ENCODE data around the gene CS. TPM values are rescaled to one million over a fixed set of nuclear protein-coding genes. Genes with fewer than 3 reads are reported as not detected.

Gene CS
- total RNA-seq, 1 donor from 2014 or later, result 91.1 TPM

DNA sequence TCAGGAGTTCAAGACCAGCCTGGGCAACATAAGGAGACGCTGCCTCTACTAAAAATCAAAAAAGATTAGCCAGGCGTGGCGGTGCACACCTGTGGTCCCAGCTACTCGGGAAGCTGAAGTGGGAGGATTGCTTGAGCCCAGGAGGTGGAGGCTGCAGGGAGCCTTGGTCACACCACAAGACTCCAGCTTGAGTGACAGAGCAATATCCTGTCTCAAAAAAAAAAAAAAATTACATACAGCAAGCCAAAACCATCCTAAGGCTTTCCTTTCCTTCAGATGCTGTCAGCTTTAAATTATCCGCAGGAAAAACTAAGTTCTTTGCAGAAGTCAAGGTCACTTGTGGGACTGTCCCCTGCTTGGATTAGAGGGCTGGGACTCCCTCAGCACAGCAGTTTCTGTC, 1.3 kb downstream of the CS start:
- no peak for TF ChIP-seq EZH2phosphoT487 (IDR thresholded peaks at IDR 0.05)
- no peak for TF ChIP-seq CTCF (IDR thresholded peaks at IDR 0.05)
- TF ChIP-seq EZH2 (IDR thresholded peaks at IDR 0.05), result no peak
- Histone ChIP-seq H3K4me1 (peaks cover 11% of the 10 kb centered on the region), H3K79me2 (ENCODE audit: low read depth) (peaks cover 59% of the 10 kb centered on the region), H4K20me1 (ENCODE audit: low read depth) (peaks cover 32% of the 10 kb centered on the region), H3K27ac (no peak overlapping the region), H2AFZ (replicated peaks) (no peak overlapping the region), H3K4me3 (peak overlapping the region; percentile 95), H3K4me2 (peak overlapping the region; percentile 91), H3K9ac (peak overlapping the region; percentile 69), H3K36me3 (peaks cover 5% of the 10 kb centered on the region), H3K27me3 (no peaks in the 10 kb centered on the region), H3F3A (ENCODE audit: low read depth) (peaks cover 45% of the 10 kb centered on the region), H3K9me3 (ENCODE audit: low read depth) (no peaks in the 10 kb centered on the region)
- H3K36me3 Mint-ChIP-seq, result peaks cover 7% of the 10 kb centered on the region
- peak overlapping the region; percentile 97 for H3K4me3 Mint-ChIP-seq
- no peaks in the 10 kb centered on the region for H3K9me3 Mint-ChIP-seq
- peaks cover 28% of the 10 kb centered on the region for H3K4me1 Mint-ChIP-seq
- no peak for DNase-seq (ENCODE audit: low spot score)
- H3K27ac Mint-ChIP-seq, result no peak overlapping the region
- peaks cover 3% of the 10 kb centered on the region for H3K27me3 Mint-ChIP-seq (ENCODE audit: insufficient read depth, low read depth)

DNA sequence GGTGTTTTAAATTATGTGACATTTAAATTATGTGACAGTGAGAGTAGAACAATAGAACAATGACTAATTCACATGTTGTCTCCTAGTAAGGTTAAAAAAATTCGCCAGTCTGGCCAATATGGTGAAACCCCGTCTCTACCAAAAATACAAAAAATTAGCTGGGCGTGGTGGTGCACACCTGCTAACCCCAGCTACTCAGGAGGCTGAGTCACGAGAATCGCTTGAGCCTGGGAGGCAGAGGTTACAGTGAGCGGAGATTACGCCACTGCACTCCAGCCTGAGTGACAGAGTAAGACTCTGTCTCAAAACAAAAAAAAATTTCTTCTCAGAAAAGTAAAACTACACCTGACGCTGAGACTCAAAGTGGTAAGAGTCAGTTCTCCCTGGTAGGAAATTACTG, 2.7 kb downstream of the CS start:
- peaks cover 9% of the 10 kb centered on the region for H3K36me3 Mint-ChIP-seq
- Histone ChIP-seq H2AFZ (replicated peaks) (no peak overlapping the region), H3K36me3 (peaks cover 5% of the 10 kb centered on the region), H3K4me1 (peaks cover 11% of the 10 kb centered on the region), H3K27me3 (no peaks in the 10 kb centered on the region), H3K27ac (no peak overlapping the region), H4K20me1 (ENCODE audit: low read depth) (peaks cover 39% of the 10 kb centered on the region), H3K9ac (no peak overlapping the region), H3F3A (ENCODE audit: low read depth) (peaks cover 32% of the 10 kb centered on the region), H3K9me3 (ENCODE audit: low read depth) (no peaks in the 10 kb centered on the region), H3K4me3 (no peak overlapping the region), H3K79me2 (ENCODE audit: low read depth) (peaks cover 73% of the 10 kb centered on the region), H3K4me2 (no peak overlapping the region)
- no peak for DNase-seq (ENCODE audit: low spot score)
- no peaks in the 10 kb centered on the region for H3K9me3 Mint-ChIP-seq
- peaks cover 30% of the 10 kb centered on the region for H3K4me1 Mint-ChIP-seq
- peaks cover 5% of the 10 kb centered on the region for H3K27me3 Mint-ChIP-seq (ENCODE audit: insufficient read depth, low read depth)
- no peak overlapping the region for H3K27ac Mint-ChIP-seq
- TF ChIP-seq CTCF (IDR thresholded peaks at IDR 0.05) (no peak), EZH2 (IDR thresholded peaks at IDR 0.05) (no peak), EZH2phosphoT487 (IDR thresholded peaks at IDR 0.05) (no peak)
- no peak overlapping the region for H3K4me3 Mint-ChIP-seq

DNA sequence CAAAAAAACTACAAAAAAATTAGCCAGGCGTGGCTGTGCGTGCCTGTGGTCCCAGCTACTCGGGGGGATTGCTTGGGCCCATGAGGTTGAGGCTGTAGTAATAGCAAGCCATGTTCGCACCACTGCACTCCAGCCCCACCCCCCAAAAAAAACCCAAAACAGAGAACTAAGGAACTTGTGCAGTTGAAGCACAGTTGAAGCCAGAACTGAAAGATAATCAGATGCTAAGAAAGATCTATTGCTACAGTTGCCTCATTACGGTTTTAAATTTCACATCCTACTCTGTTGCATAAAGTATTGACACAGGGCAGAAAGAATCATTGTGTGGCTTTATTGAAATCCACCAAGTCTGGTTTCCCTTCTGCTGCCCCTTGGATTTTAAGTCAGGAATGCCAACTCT, 3.8 kb downstream of the CS start:
- H3K4me1 ChIP-seq, result peaks cover 11% of the 10 kb centered on the region
- TF ChIP-seq EZH2phosphoT487 (IDR thresholded peaks at IDR 0.05) (no peak), CTCF (IDR thresholded peaks at IDR 0.05) (no peak), EZH2 (IDR thresholded peaks at IDR 0.05) (no peak)
- H2AFZ ChIP-seq (replicated peaks), result no peak overlapping the region
- Mint-ChIP-seq H3K4me3 (no peak overlapping the region), H3K4me1 (peaks cover 30% of the 10 kb centered on the region), H3K9me3 (no peaks in the 10 kb centered on the region), H3K36me3 (peaks cover 5% of the 10 kb centered on the region), H3K27me3 (ENCODE audit: insufficient read depth, low read depth) (peaks cover 5% of the 10 kb centered on the region), H3K27ac (no peak overlapping the region)
- H3K4me3 ChIP-seq, result no peak overlapping the region
- H3F3A ChIP-seq (ENCODE audit: low read depth), result peaks cover 23% of the 10 kb centered on the region
- H3K9me3 ChIP-seq (ENCODE audit: low read depth), result no peaks in the 10 kb centered on the region
- H3K36me3 ChIP-seq, result peaks cover 5% of the 10 kb centered on the region
- no peak overlapping the region for H3K4me2 ChIP-seq
- H3K27me3 ChIP-seq, result no peaks in the 10 kb centered on the region
- no peak overlapping the region for H3K27ac ChIP-seq
- no peak overlapping the region for H3K9ac ChIP-seq
- H3K79me2 ChIP-seq (ENCODE audit: low read depth), result peaks cover 84% of the 10 kb centered on the region
- DNase-seq (ENCODE audit: low spot score), result no peak
- H4K20me1 ChIP-seq (ENCODE audit: low read depth), result peaks cover 39% of the 10 kb centered on the region

Measured in neural progenitor cell (in vitro differentiated cells).